Measurements from ENCODE around the gene TSSK2.
A peak's percentile ranks its signal among the peaks of the same experiment; 100 is the strongest.

Gene TSSK2

GRCh38 chr22:19111584-19111983 lies 19.5 kb upstream of the TSSK2 start:
- no peak for DNase-seq (ENCODE audit: extremely low spot score)
- CTCF ChIA-PET = interaction anchor here (1.0 kb wide), 1 partner anchor 33 kb away, joined by 5 read pairs; the partner anchor contains the start of gene ESS2
- TF ChIP-seq ELF4 (IDR thresholded peaks at IDR 0.05) = no peak
- TF ChIP-seq ZNF384 (IDR thresholded peaks at IDR 0.05) = no peak
- no peak for TF ChIP-seq HDGF (IDR thresholded peaks at IDR 0.05; ENCODE audit: borderline replicate concordance)
- no peak for TF ChIP-seq BHLHE40 (IDR thresholded peaks at IDR 0.05; ENCODE audit: borderline replicate concordance)
- TF ChIP-seq TARDBP (IDR thresholded peaks at IDR 0.05) = no peak
- TF ChIP-seq SUZ12 (IDR thresholded peaks at IDR 0.05) = no peak
- no peak for TF ChIP-seq LEF1 (IDR thresholded peaks at IDR 0.05; ENCODE audit: borderline replicate concordance)
- no peak for TF ChIP-seq FOXK2 (IDR thresholded peaks at IDR 0.05)
- no peak for TF ChIP-seq FOXM1 (IDR thresholded peaks at IDR 0.05; ENCODE audit: borderline replicate concordance)
- TF ChIP-seq PKNOX1 (IDR thresholded peaks at IDR 0.05) = no peak
- POLR2A ChIA-PET = interaction anchor here (0.9 kb wide), 1 partner anchor 11 kb away, joined by 4 read pairs; the partner anchor contains the start of gene DGCR2

- no peak for DNase-seq (ENCODE audit: extremely low spot score)
- CTCF ChIA-PET = interaction anchor here (0.6 kb wide), 1 partner anchor 236 kb away, joined by 3 read pairs; no protein-coding TSS in a partner anchor
- POLR2A ChIA-PET = no interaction called here
- TF ChIP-seq HDGF (IDR thresholded peaks at IDR 0.05; ENCODE audit: borderline replicate concordance) = no peak
- TF ChIP-seq ZNF384 (IDR thresholded peaks at IDR 0.05) = no peak
- no peak for TF ChIP-seq LEF1 (IDR thresholded peaks at IDR 0.05; ENCODE audit: borderline replicate concordance)
- TF ChIP-seq SP1 (IDR thresholded peaks at IDR 0.05) = no peak
- TF ChIP-seq CTBP1 (IDR thresholded peaks at IDR 0.05; ENCODE audit: borderline replicate concordance) = no peak
- no peak for TF ChIP-seq ARNT (IDR thresholded peaks at IDR 0.05)
- TF ChIP-seq PKNOX1 (IDR thresholded peaks at IDR 0.05) = no peak
- TF ChIP-seq FOXK2 (IDR thresholded peaks at IDR 0.05) = no peak
- no peak for TF ChIP-seq BHLHE40 (IDR thresholded peaks at IDR 0.05; ENCODE audit: borderline replicate concordance)
- TF ChIP-seq SUZ12 (IDR thresholded peaks at IDR 0.05) = no peak
- TF ChIP-seq TARDBP (IDR thresholded peaks at IDR 0.05) = no peak
- TF ChIP-seq FOXM1 (IDR thresholded peaks at IDR 0.05; ENCODE audit: borderline replicate concordance) = no peak
- TF ChIP-seq L3MBTL2 (conservative IDR thresholded peaks at IDR 0.05) = no peak
These were observed 17.7 kb upstream of the TSSK2 start for GRCh38 chr22:19113429-19113828.

- POLR2A ChIA-PET = interaction anchor here (1.2 to 1.6 kb wide), 3 partner anchors 29 to 64 kb away, joined by 3 to 9 read pairs (median 4); partner anchors contain the start of genes ESS2 and SLC25A1
- CTCF ChIA-PET = interaction anchor here (0.9 to 1.8 kb wide), 5 partner anchors 9 to 160 kb away, joined by 3 to 12 read pairs (median 3); partner anchors contain the start of gene SLC25A1
- TF ChIP-seq FOXM1 (IDR thresholded peaks at IDR 0.05; ENCODE audit: borderline replicate concordance) (no peak), LEF1 (IDR thresholded peaks at IDR 0.05; ENCODE audit: borderline replicate concordance) (no peak), SP1 (IDR thresholded peaks at IDR 0.05) (no peak), SUZ12 (IDR thresholded peaks at IDR 0.05) (no peak), TARDBP (IDR thresholded peaks at IDR 0.05) (no peak), ARNT (IDR thresholded peaks at IDR 0.05) (no peak), CTBP1 (IDR thresholded peaks at IDR 0.05; ENCODE audit: borderline replicate concordance) (no peak), L3MBTL2 (conservative IDR thresholded peaks at IDR 0.05) (no peak), HDGF (IDR thresholded peaks at IDR 0.05; ENCODE audit: borderline replicate concordance) (no peak), FOXA1 (IDR thresholded peaks at IDR 0.05) (no peak), NFRKB (IDR thresholded peaks at IDR 0.05) (no peak), PKNOX1 (IDR thresholded peaks at IDR 0.05) (no peak), BHLHE40 (IDR thresholded peaks at IDR 0.05; ENCODE audit: borderline replicate concordance) (no peak), ELF4 (IDR thresholded peaks at IDR 0.05) (no peak), ZNF384 (IDR thresholded peaks at IDR 0.05) (no peak)
- DNase-seq (ENCODE audit: extremely low spot score) = no peak
These were observed 16.0 kb upstream of the TSSK2 start for GRCh38 chr22:19114984-19115552.

- DNase-seq (ENCODE audit: extremely low spot score) = peak; percentile 52
These were observed 15.5 kb upstream of the TSSK2 start for GRCh38 chr22:19115628-19116027.

More at GRCh38 chr22:19115628-19116027, 15.5 kb upstream of the TSSK2 start:
- POLR2A ChIA-PET = interaction anchor here (1.2 to 1.6 kb wide), 3 partner anchors 29 to 63 kb away, joined by 3 to 9 read pairs (median 4); partner anchors contain the start of genes ESS2 and SLC25A1
- CTCF ChIA-PET = interaction anchor here (0.9 to 1.8 kb wide), 5 partner anchors 10 to 160 kb away, joined by 3 to 12 read pairs (median 3); partner anchors contain the start of gene SLC25A1
- no peak for TF ChIP-seq HDGF (IDR thresholded peaks at IDR 0.05; ENCODE audit: borderline replicate concordance)
- TF ChIP-seq SUZ12 (IDR thresholded peaks at IDR 0.05) = no peak
- TF ChIP-seq FOXM1 (IDR thresholded peaks at IDR 0.05; ENCODE audit: borderline replicate concordance) = no peak
- no peak for TF ChIP-seq LEF1 (IDR thresholded peaks at IDR 0.05; ENCODE audit: borderline replicate concordance)
- TF ChIP-seq TARDBP (IDR thresholded peaks at IDR 0.05) = no peak
- TF ChIP-seq FOXA1 (IDR thresholded peaks at IDR 0.05) = no peak
- no peak for TF ChIP-seq L3MBTL2 (conservative IDR thresholded peaks at IDR 0.05)
- no peak for TF ChIP-seq CTBP1 (IDR thresholded peaks at IDR 0.05; ENCODE audit: borderline replicate concordance)
- TF ChIP-seq ELF4 (IDR thresholded peaks at IDR 0.05) = no peak
- TF ChIP-seq FOXK2 (IDR thresholded peaks at IDR 0.05) = no peak
- no peak for TF ChIP-seq NFRKB (IDR thresholded peaks at IDR 0.05)
- TF ChIP-seq SP1 (IDR thresholded peaks at IDR 0.05) = no peak
- TF ChIP-seq PKNOX1 (IDR thresholded peaks at IDR 0.05) = no peak
- no peak for TF ChIP-seq ARNT (IDR thresholded peaks at IDR 0.05)
- no peak for TF ChIP-seq ZNF384 (IDR thresholded peaks at IDR 0.05)
- no peak for TF ChIP-seq BHLHE40 (IDR thresholded peaks at IDR 0.05; ENCODE audit: borderline replicate concordance)

Measured in HEK293T (cell line).